Activated CD4-positive, alpha-beta T cell treated with anti-CD3 and anti-CD28 coated beads, Interleukin-2, amount 10 ng/mL, durations not matched to agents 7 days and 5 days (primary cell): ENCODE data around the gene COL6A1. TPM values are rescaled to one million over a fixed set of nuclear protein-coding genes. Genes with fewer than 3 reads are reported as not detected.
A peak's percentile ranks its signal among the peaks of the same experiment; 100 is the strongest.

Experiments used
- CTCF ChIA-PET: fragments of 350-600 bp; sonication (Branson Sonifier 250); formaldehyde crosslinking; loops from one replicate; lab custom pipeline; 2021; ENCODE audit warnings: antibody characterized with exemption; lab: Charles Lee
- POLR2A ChIA-PET: fragments of 350-600 bp; sonication (Branson Sonifier 250); formaldehyde crosslinking; loops from one replicate; lab custom pipeline; 2021; ENCODE audit warnings: antibody characterized with exemption; lab: Charles Lee
- DNase-seq: peaks from one replicate; pipeline ENCODE4 v3.0.0-alpha.2; 2020
- H3K27ac Mint-ChIP-seq: one replicate; pipeline ENCODE4 v1.8.0; 2021; ENCODE audit warnings: mild to moderate bottlenecking, moderate library complexity, mixed read lengths
- H3K27me3 Mint-ChIP-seq: one replicate; pipeline ENCODE4 v1.8.0; 2021; ENCODE audit warnings: mixed read lengths
- H3K36me3 Mint-ChIP-seq: one replicate; pipeline ENCODE4 v1.8.0; 2021; ENCODE audit warnings: low read depth, mixed read lengths
- H3K4me1 Mint-ChIP-seq: one replicate; pipeline ENCODE4 v1.8.0; 2021; ENCODE audit warnings: mixed read lengths
- H3K4me3 Mint-ChIP-seq: one replicate; pipeline ENCODE4 v1.8.0; 2021; ENCODE audit warnings: mild to moderate bottlenecking, moderate library complexity, mixed read lengths
- H3K9me3 Mint-ChIP-seq: one replicate; pipeline ENCODE4 v1.8.0; 2021; ENCODE audit warnings: mixed read lengths
- total RNA-seq, 2 experiments: library from RNA; stranded (reverse); gene quantifications; one replicate each; pipeline ENCODE4 v1.2.3, GENCODE V29; 2021

The COL6A1 gene
- total RNA-seq, 2 experiments from 2014 or later: 0.27 to 0.40 TPM

GRCh38 chr21:46006547-46007491, 25.2 kb downstream of the COL6A1 start:
- H3K4me3 Mint-ChIP-seq: no peak overlapping the region
- H3K4me1 Mint-ChIP-seq: no peaks in the 10 kb centered on the region
- ChIA-PET CTCF (no interaction called here), POLR2A (no interaction called here)
- H3K36me3 Mint-ChIP-seq: peaks cover 2% of the 10 kb centered on the region
- no peak for DNase-seq
- peaks cover 15% of the 10 kb centered on the region for H3K9me3 Mint-ChIP-seq
- peaks cover 2% of the 10 kb centered on the region for H3K27me3 Mint-ChIP-seq
- no peak overlapping the region for H3K27ac Mint-ChIP-seq

DNA sequence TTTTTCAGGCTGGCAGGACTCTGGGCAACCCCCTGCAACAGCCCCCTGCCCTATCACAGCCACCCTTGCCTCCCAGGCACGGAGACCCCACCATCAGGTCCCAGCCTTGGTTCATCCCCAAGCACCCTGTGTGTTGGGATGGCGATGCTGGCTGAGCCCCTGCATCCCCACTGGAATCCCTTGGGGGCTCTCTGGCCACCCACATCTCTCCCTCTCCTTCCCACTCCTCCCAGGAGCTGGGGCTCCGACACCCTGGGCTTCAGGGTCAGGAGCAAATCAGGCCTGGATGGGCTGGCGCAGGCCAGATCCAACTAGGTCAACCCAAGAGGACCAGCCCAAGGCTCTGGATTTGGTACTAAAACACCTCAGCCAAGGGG, 25.9 kb downstream of the COL6A1 start:
- Mint-ChIP-seq H3K4me1 (no peaks in the 10 kb centered on the region), H3K9me3 (peaks cover 15% of the 10 kb centered on the region), H3K36me3 (peaks cover 2% of the 10 kb centered on the region), H3K4me3 (no peak overlapping the region), H3K27ac (no peak overlapping the region), H3K27me3 (peaks cover 2% of the 10 kb centered on the region)
- no peak for DNase-seq
- CTCF ChIA-PET: no interaction called here
- POLR2A ChIA-PET: no interaction called here

DNA sequence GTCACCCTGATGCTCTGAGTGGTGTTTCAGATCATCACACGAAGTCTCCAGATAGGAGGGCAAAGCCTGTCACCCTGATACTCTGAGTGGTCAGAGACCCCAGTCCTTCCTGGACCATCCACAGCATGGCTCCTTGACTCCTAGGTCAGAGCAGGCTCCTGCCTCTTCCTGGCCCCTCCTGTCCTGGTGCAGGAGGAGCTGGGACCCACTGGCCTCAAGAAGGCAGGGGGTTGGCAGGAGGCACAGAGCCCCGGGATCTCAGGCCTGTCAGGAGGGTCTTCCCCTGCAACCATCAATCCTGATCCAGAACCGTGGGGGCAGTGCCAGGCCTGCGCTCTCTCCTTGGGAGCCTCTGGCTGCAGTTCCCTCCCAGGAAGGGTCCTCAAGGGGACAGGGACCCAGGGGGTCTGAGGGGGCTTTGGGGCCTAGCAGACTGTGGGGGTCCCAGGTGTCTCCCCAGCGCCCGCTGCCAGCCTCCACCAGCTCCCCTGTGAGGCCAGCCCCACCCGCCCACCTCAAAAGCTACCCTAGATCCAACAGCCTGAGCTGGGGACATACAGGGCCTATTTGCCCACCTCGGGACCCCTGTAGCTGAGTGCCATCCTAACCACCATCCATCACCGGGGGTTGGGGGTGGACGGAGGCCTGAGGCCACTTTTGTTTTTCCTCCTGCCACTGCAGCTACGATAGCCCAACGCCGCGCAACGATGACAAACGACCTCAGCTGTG, 27.5 kb downstream of the COL6A1 start:
- H3K27ac Mint-ChIP-seq: no peak overlapping the region
- no peak overlapping the region for H3K4me3 Mint-ChIP-seq
- peaks cover 2% of the 10 kb centered on the region for H3K36me3 Mint-ChIP-seq
- ChIA-PET POLR2A (no interaction called here), CTCF (no interaction called here)
- DNase-seq: no peak
- H3K27me3 Mint-ChIP-seq: peaks cover 18% of the 10 kb centered on the region
- H3K9me3 Mint-ChIP-seq: peaks cover 15% of the 10 kb centered on the region
- H3K4me1 Mint-ChIP-seq: no peaks in the 10 kb centered on the region

DNA sequence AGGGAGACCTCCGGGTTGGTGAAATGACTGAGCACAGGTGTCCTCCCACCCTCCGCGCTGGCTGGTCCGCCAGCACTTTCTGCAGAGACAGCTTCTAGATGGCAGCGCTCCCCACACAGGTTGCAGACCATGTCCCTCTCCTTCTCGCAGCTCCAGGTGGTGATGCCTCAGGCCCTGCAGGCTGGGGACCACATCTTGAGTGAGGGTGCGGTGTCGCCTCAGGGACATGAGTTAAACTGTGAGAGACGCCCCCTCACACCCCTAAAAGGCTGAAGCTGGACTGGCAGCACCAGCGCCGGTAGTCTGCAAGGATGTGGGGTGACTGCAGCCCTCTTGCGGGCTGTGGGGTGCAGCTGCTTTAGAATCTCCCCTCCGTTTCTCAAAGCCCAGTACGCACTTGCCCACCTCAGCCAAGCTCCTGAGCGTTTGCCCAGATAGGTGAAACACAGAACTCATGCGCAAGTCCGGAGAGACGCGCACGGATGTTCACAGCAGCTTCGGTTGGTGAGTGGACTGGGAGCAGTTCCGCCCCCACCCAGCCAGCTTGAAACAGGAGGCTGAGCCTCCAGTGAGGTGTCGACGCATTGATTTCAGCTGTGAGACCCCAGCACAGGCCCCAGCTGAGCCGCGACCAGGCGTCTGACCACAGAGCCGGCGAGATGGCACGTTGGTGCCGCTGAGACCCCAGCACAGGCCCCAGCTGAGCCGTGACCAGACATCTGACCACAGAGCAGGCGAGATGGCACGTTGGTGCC, 28.6 kb downstream of the COL6A1 start:
- peaks cover 2% of the 10 kb centered on the region for H3K36me3 Mint-ChIP-seq

GRCh38 chr21:46011267-46011967, 29.8 kb downstream of the COL6A1 start:
- POLR2A ChIA-PET: no interaction called here
- H3K9me3 Mint-ChIP-seq: peaks cover 9% of the 10 kb centered on the region
- peaks cover 31% of the 10 kb centered on the region for H3K27me3 Mint-ChIP-seq
- H3K27ac Mint-ChIP-seq: no peak overlapping the region
- no peak for DNase-seq
- no peaks in the 10 kb centered on the region for H3K4me1 Mint-ChIP-seq
- no peak overlapping the region for H3K4me3 Mint-ChIP-seq
- CTCF ChIA-PET: interaction anchor here (0.7 kb wide), 1 partner anchor 232 kb away, joined by 3 read pairs; no protein-coding TSS in a partner anchor
- H3K36me3 Mint-ChIP-seq: no peaks in the 10 kb centered on the region

More for the DNA sequence above, 28.6 kb downstream of the COL6A1 start:
- Mint-ChIP-seq H3K9me3 (peaks cover 11% of the 10 kb centered on the region), H3K4me3 (no peak overlapping the region), H3K4me1 (no peaks in the 10 kb centered on the region), H3K27me3 (peaks cover 25% of the 10 kb centered on the region), H3K27ac (no peak overlapping the region)
- DNase-seq: no peak
- CTCF ChIA-PET: no interaction called here
- POLR2A ChIA-PET: interaction anchor here (0.5 to 0.7 kb wide), 2 partner anchors 17 to 57 kb away, joined by 3 read pairs; no protein-coding TSS in a partner anchor

GRCh38 chr21:46012154-46012553, 30.6 kb downstream of the COL6A1 start:
- DNase-seq: no peak
- Mint-ChIP-seq H3K4me3 (no peak overlapping the region), H3K27ac (no peak overlapping the region), H3K36me3 (no peaks in the 10 kb centered on the region), H3K4me1 (no peaks in the 10 kb centered on the region), H3K9me3 (peaks cover 9% of the 10 kb centered on the region), H3K27me3 (peaks cover 38% of the 10 kb centered on the region)
- POLR2A ChIA-PET: no interaction called here
- CTCF ChIA-PET: no interaction called here

- H3K27me3 Mint-ChIP-seq: peaks cover 51% of the 10 kb centered on the region
- no peaks in the 10 kb centered on the region for H3K4me1 Mint-ChIP-seq
Measured at GRCh38 chr21:46014828-46015227, 33.3 kb downstream of the COL6A1 start.

GRCh38 chr21:46017148-46017547, 35.6 kb downstream of the COL6A1 start:
- Mint-ChIP-seq H3K36me3 (no peaks in the 10 kb centered on the region), H3K27ac (no peak overlapping the region), H3K4me1 (no peaks in the 10 kb centered on the region), H3K27me3 (peaks cover 53% of the 10 kb centered on the region), H3K4me3 (no peak overlapping the region), H3K9me3 (no peaks in the 10 kb centered on the region)
- POLR2A ChIA-PET: no interaction called here
- CTCF ChIA-PET: no interaction called here
- DNase-seq: no peak

More at GRCh38 chr21:46014828-46015227, 33.3 kb downstream of the COL6A1 start:
- CTCF ChIA-PET: no interaction called here
- Mint-ChIP-seq H3K9me3 (no peaks in the 10 kb centered on the region), H3K36me3 (no peaks in the 10 kb centered on the region), H3K4me3 (no peak overlapping the region), H3K27ac (no peak overlapping the region)
- POLR2A ChIA-PET: no interaction called here
- DNase-seq: no peak

DNA sequence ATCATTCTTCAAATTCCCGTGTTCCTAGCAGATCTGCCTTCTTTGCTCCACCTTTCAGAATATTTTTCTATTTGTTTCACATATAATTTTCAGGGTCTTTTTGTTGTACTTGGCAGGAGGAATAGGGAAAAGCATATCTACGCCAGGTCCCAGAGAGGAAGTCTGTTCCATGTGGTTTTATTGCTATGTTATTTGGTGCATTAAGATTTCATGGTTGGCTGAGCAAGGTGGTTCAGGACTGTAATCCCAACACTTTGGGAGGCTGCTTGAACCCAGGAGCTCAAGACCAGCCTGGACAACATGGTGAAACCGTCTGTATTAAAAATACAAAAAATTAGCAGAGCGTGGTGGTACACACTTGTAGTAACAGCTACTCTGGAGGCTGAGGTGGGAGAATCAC, 36.1 kb downstream of the COL6A1 start:
- H3K4me1 Mint-ChIP-seq: no peaks in the 10 kb centered on the region

GRCh38 chr21:46018615-46019014, 37.0 kb downstream of the COL6A1 start:
- no peak for DNase-seq
- Mint-ChIP-seq H3K36me3 (no peaks in the 10 kb centered on the region), H3K27me3 (peaks cover 42% of the 10 kb centered on the region), H3K4me3 (no peak overlapping the region), H3K4me1 (no peaks in the 10 kb centered on the region), H3K9me3 (no peaks in the 10 kb centered on the region), H3K27ac (no peak overlapping the region)
- CTCF ChIA-PET: no interaction called here
- POLR2A ChIA-PET: no interaction called here

More for the DNA sequence above, 36.1 kb downstream of the COL6A1 start:
- peaks cover 51% of the 10 kb centered on the region for H3K27me3 Mint-ChIP-seq
- no peak overlapping the region for H3K27ac Mint-ChIP-seq
- H3K4me3 Mint-ChIP-seq: no peak overlapping the region
- no peak for DNase-seq
- no peaks in the 10 kb centered on the region for H3K36me3 Mint-ChIP-seq
- no peaks in the 10 kb centered on the region for H3K9me3 Mint-ChIP-seq
- POLR2A ChIA-PET: no interaction called here
- CTCF ChIA-PET: no interaction called here

- Mint-ChIP-seq H3K27me3 (peaks cover 36% of the 10 kb centered on the region), H3K9me3 (no peaks in the 10 kb centered on the region), H3K36me3 (no peaks in the 10 kb centered on the region), H3K4me3 (no peak overlapping the region), H3K4me1 (no peaks in the 10 kb centered on the region), H3K27ac (no peak overlapping the region)
- POLR2A ChIA-PET: no interaction called here
- DNase-seq: peak; percentile 0
- CTCF ChIA-PET: no interaction called here
Measured at GRCh38 chr21:46020581-46020980, 39.0 kb downstream of the COL6A1 start.

DNA sequence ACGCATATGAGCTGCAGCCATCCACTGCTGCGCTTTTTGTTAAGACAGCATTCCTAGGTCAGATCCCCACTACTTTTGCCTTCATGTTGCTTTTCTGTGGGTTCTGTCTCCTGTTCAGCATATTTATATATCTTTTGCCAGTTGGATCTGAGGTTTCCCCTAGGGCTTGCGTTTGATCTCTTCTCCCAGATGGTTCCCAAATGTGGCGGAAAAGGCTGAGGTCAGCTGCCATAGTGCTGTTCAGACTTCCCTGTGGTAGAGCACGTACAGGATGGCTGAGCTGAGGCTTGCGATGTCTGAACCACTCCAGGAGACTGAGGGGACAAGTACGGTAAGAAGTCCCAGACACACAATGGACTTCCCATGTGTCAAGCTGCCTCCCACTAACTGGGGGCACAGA, 39.8 kb downstream of the COL6A1 start:
- POLR2A ChIA-PET: no interaction called here
- Mint-ChIP-seq H3K9me3 (no peaks in the 10 kb centered on the region), H3K4me3 (no peak overlapping the region), H3K36me3 (no peaks in the 10 kb centered on the region), H3K27ac (no peak overlapping the region), H3K4me1 (no peaks in the 10 kb centered on the region), H3K27me3 (peaks cover 35% of the 10 kb centered on the region)
- DNase-seq: no peak
- CTCF ChIA-PET: no interaction called here
